Neural progenitor cell (in vitro differentiated cells): Measurements from ENCODE around the gene ATRAID.

Source experiments
- EZH2 ChIP-seq: fragments of 200-600 bp; sonication (generic); IDR thresholded peaks from 2 replicates; pipeline ENCODE4 v1.6.1; 2017; ENCODE audit warnings: antibody characterized with exemption, mild to moderate bottlenecking, moderate library complexity
- TF ChIP-seq, protein P1 (sequence below): fragments of 200-600 bp; sonication (generic); IDR thresholded peaks from 2 replicates; pipeline ENCODE4 v1.5.1; 2017; ENCODE audit warnings: antibody characterized with exemption, mild to moderate bottlenecking

GRCh38 chr2:27258051-27258450, 46.2 kb downstream of the ATRAID start:
- TF ChIP-seq, protein P1, sequence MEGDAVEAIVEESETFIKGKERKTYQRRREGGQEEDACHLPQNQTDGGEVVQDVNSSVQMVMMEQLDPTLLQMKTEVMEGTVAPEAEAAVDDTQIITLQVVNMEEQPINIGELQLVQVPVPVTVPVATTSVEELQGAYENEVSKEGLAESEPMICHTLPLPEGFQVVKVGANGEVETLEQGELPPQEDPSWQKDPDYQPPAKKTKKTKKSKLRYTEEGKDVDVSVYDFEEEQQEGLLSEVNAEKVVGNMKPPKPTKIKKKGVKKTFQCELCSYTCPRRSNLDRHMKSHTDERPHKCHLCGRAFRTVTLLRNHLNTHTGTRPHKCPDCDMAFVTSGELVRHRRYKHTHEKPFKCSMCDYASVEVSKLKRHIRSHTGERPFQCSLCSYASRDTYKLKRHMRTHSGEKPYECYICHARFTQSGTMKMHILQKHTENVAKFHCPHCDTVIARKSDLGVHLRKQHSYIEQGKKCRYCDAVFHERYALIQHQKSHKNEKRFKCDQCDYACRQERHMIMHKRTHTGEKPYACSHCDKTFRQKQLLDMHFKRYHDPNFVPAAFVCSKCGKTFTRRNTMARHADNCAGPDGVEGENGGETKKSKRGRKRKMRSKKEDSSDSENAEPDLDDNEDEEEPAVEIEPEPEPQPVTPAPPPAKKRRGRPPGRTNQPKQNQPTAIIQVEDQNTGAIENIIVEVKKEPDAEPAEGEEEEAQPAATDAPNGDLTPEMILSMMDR: no peak
- no peak for TF ChIP-seq EZH2
